Measurements from ENCODE around the gene CNTN6. TPM values are rescaled to one million over a fixed set of nuclear protein-coding genes. Genes with fewer than 3 reads are reported as not detected.

CNTN6 gene
- total and polyA plus RNA-seq, 12 donors, result 0.01 to 0.22 (median 0.11) TPM; not detected in 9

DNA sequence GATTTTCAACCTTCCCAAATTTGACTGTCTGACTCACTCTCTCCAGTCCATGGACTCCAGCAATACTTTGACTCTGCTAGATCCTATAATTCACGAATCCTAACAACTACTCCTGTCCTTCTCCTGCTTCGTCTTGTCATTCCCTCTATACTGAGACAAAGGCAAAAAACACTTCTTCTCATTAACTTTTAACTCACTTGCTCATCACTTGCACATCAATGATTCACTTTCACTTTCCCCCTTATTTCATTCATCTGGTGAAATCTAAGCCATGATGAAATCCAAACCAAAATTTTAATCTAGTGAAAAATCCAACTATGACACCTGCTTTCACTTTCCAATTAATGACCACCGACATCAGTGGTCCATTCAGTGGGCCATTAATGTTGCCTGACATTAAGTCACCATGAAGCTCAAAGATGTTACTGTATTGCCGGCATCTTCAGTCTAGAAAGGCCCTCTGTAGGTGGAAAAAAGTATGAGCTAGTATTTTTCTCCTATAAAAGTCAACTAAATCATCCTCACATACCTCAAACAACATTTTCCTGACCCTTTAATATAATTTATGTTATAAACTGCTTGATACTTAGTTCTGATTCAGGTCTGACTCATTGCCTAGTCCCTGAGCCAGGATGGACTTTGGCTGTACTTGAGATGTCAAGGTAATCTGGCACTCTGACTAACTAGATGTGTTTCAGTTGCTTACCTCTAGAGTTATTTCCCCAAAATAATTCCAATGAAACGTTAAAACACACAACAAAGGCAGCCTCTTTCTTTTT is 158.6 kb downstream of the CNTN6 start:
- no peaks in the 10 kb centered on the region for H3K27me3 ChIP-seq
- DNase-seq (no peak), ATAC-seq (no peak)
- no peaks in the 10 kb centered on the region for H3K4me1 ChIP-seq
- H3K4me3 ChIP-seq, result no peak overlapping the region
- WGBS, 2 donors, result 67 to 68% methylated on average over 5 of the region's 5 CpGs
- intact Hi-C loops (cut with DNase I), result loop anchor here in 1 of 10 donors (2.0 kb wide), 1 partner anchor 31 kb away; no protein-coding TSS in a partner anchor
- H3K36me3 ChIP-seq, result no peaks in the 10 kb centered on the region
- no peak overlapping the region for H3K27ac ChIP-seq
- H3K9me3 ChIP-seq, result no peaks in the 10 kb centered on the region
- TF ChIP-seq, protein P1, sequence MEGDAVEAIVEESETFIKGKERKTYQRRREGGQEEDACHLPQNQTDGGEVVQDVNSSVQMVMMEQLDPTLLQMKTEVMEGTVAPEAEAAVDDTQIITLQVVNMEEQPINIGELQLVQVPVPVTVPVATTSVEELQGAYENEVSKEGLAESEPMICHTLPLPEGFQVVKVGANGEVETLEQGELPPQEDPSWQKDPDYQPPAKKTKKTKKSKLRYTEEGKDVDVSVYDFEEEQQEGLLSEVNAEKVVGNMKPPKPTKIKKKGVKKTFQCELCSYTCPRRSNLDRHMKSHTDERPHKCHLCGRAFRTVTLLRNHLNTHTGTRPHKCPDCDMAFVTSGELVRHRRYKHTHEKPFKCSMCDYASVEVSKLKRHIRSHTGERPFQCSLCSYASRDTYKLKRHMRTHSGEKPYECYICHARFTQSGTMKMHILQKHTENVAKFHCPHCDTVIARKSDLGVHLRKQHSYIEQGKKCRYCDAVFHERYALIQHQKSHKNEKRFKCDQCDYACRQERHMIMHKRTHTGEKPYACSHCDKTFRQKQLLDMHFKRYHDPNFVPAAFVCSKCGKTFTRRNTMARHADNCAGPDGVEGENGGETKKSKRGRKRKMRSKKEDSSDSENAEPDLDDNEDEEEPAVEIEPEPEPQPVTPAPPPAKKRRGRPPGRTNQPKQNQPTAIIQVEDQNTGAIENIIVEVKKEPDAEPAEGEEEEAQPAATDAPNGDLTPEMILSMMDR (IDR thresholded peaks at IDR 0.05), result no peak

DNA sequence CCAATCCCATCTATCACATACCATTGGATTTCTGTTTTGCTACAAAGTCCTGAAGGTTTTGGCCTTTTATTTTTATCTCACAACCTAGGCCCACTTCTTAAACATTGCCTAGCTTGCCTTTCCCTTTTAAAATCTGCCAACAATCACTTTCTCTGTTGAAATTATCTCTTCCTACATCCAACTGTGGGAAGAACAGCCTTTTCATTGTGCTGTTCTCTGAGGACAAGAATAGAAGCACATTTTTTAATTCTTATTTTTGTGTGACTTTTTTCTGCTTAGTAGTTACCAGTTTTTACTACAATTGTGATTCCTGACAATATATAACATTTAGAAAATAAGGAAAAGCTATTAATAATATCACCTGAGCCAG is 159.2 kb downstream of the CNTN6 start:
- Histone ChIP-seq H3K4me3 (no peak overlapping the region), H3K27me3 (no peaks in the 10 kb centered on the region), H3K36me3 (no peaks in the 10 kb centered on the region), H3K4me1 (no peaks in the 10 kb centered on the region), H3K27ac (no peak overlapping the region), H3K9me3 (no peaks in the 10 kb centered on the region)
- DNase-seq (no peak), ATAC-seq (no peak)
- intact Hi-C loops (cut with DNase I), result no loop called here
- TF ChIP-seq, protein P1 (IDR thresholded peaks at IDR 0.05), result no peak

DNA sequence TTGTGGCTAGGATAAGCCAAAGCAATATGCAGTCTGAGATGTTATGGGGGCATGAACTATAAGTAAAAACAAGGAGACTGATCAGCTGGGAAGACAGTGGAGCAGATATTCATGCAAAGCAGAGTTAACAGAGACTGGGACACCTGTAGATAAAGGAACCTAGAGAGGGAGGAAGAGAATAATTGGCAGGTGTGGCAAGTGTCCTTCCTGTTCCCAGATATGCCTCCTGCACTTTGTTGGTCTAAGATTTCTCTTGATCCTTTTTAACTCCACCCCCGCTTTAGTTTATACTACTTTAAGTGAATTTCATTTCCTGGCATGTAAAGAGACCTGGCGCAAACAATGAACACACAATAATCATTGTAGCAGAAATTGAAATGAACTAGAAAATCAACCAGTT is 169.4 kb downstream of the CNTN6 start:
- ATAC-seq, result no peak
- TF ChIP-seq, protein P1 (IDR thresholded peaks at IDR 0.05), result no peak
- H3K4me3 ChIP-seq, result no peak overlapping the region
- no peaks in the 10 kb centered on the region for H3K36me3 ChIP-seq
- 84 to 89% methylated on average over 2 of the region's 2 CpGs for WGBS, 2 donors
- no peaks in the 10 kb centered on the region for H3K27me3 ChIP-seq
- intact Hi-C loops (cut with DNase I), result no loop called here
- H3K27ac ChIP-seq, result no peak overlapping the region
- H3K9me3 ChIP-seq, result no peaks in the 10 kb centered on the region
- DNase-seq, result no peak
- no peaks in the 10 kb centered on the region for H3K4me1 ChIP-seq

DNA sequence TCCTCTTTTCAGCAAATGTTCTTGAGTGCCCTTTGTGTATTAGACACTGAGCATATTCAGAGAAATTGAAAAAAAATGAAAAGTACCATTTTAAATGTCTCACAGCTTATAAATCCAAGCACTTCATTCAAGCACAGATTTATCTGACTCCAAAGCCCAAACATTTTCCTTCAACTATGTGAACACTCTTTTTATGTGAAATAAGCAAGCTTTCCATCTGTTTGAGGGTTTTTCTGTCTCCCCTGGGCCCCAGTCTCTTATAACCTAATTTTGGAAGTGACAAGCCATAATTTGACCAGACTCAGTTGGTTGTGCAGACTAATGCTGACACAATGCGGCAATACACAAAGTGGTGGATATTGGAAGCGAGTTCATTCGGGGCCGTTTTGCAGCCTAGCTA is 170.3 kb downstream of the CNTN6 start:
- DNase-seq (no peak), ATAC-seq (no peak)
- Histone ChIP-seq H3K27me3 (no peaks in the 10 kb centered on the region), H3K9me3 (no peaks in the 10 kb centered on the region), H3K36me3 (no peaks in the 10 kb centered on the region), H3K27ac (no peak overlapping the region), H3K4me1 (no peaks in the 10 kb centered on the region), H3K4me3 (no peak overlapping the region)
- WGBS, 2 donors, result 93 to 94% methylated on average over 4 of the region's 4 CpGs
- intact Hi-C loops (cut with DNase I), result no loop called here
- TF ChIP-seq, protein P1 (IDR thresholded peaks at IDR 0.05), result no peak

All from heart right ventricle (tissue), 16 donors.